ENCODE measurements around the gene FUOM. TPM values are rescaled to one million over a fixed set of nuclear protein-coding genes. Genes with fewer than 3 reads are reported as not detected.
A peak's percentile ranks its signal among the peaks of the same experiment; 100 is the strongest.

The FUOM gene
- total and polyA plus RNA-seq, 10 of the 15 experiments (the other 5 are each of a cell fraction or from before 2014, with no cell fraction given) = 1.8 to 41.7 (median 25.6) TPM

DNA sequence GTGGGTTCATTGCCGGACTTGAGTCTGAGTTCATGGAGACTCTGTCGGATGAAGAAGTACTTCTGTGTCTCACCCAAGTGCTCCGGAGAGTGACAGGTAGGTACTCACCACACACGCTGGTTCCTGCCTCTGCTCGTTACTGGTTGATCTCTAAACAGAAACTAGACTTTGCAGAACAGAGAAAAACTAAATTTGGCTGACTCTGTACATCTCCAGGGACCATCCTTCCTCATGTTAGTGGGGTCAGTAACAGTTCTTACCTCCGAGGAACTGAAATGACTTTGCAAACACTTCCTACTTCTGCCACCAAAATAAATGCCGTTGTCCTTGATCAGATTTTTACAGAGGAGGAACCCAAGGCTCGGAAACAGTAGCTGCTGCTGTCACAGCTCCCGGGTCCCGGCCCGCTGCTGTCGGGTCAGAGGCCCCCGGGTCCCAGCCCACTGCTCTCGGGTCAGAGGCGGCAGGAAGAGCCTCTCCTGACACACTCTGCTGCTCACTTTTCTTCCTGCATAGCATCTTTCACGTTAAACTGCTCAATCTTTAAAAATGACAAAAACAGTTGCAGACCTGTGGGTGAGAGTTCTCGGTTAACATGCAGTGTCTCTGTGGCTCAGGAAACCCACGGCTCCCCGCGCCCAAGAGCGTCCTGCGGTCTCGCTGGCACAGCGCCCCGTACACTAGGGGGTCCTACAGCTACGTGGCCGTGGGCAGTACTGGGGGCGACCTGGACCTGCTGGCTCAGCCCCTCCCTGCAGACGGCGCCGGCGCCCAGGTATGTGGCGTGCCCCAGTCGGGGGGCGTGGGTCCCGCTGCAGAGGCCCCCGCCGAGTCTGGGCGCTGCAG, 31.4 kb upstream of the FUOM start (continued):
- TF ChIP-seq TAF1 (IDR thresholded peaks at IDR 0.05; ENCODE audit: borderline replicate concordance, low read depth, low read length) = peak; percentile 83
- TF ChIP-seq PAX5 (IDR thresholded peaks at IDR 0.05; ENCODE audit: borderline replicate concordance, low read depth, low read length) = peak; percentile 91
- no peak for TF ChIP-seq HDGF (IDR thresholded peaks at IDR 0.05)
- TF ChIP-seq, protein P1, sequence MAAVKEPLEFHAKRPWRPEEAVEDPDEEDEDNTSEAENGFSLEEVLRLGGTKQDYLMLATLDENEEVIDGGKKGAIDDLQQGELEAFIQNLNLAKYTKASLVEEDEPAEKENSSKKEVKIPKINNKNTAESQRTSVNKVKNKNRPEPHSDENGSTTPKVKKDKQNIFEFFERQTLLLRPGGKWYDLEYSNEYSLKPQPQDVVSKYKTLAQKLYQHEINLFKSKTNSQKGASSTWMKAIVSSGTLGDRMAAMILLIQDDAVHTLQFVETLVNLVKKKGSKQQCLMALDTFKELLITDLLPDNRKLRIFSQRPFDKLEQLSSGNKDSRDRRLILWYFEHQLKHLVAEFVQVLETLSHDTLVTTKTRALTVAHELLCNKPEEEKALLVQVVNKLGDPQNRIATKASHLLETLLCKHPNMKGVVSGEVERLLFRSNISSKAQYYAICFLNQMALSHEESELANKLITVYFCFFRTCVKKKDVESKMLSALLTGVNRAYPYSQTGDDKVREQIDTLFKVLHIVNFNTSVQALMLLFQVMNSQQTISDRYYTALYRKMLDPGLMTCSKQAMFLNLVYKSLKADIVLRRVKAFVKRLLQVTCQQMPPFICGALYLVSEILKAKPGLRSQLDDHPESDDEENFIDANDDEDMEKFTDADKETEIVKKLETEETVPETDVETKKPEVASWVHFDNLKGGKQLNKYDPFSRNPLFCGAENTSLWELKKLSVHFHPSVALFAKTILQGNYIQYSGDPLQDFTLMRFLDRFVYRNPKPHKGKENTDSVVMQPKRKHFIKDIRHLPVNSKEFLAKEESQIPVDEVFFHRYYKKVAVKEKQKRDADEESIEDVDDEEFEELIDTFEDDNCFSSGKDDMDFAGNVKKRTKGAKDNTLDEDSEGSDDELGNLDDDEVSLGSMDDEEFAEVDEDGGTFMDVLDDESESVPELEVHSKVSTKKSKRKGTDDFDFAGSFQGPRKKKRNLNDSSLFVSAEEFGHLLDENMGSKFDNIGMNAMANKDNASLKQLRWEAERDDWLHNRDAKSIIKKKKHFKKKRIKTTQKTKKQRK (IDR thresholded peaks at IDR 0.05; ENCODE audit: low read depth, low read length) = no peak
- peak; percentile 80; the same call in 1 of the 2 replicates for TF ChIP-seq DPF2 (IDR thresholded peaks at IDR 0.05)
- TF ChIP-seq HCFC1 (IDR thresholded peaks at IDR 0.05; ENCODE audit: low read length) = no peak
- TF ChIP-seq HDAC6 (IDR thresholded peaks at IDR 0.05; ENCODE audit: unreplicated experiment) = no peak
- peak in 1 of 2 experiments; percentile 90; a peak in 2 of 4 replicates for TF ChIP-seq ETV6 (conservative IDR thresholded peaks at IDR 0.05 in 1 of 2, IDR thresholded peaks at IDR 0.05 in 1 of 2; ENCODE audit: borderline replicate concordance in 1 of 2, low read depth in 1 of 2)
- TF ChIP-seq, protein P2, sequence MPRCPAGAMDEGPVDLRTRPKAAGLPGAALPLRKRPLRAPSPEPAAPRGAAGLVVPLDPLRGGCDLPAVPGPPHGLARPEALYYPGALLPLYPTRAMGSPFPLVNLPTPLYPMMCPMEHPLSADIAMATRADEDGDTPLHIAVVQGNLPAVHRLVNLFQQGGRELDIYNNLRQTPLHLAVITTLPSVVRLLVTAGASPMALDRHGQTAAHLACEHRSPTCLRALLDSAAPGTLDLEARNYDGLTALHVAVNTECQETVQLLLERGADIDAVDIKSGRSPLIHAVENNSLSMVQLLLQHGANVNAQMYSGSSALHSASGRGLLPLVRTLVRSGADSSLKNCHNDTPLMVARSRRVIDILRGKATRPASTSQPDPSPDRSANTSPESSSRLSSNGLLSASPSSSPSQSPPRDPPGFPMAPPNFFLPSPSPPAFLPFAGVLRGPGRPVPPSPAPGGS (IDR thresholded peaks at IDR 0.05; ENCODE audit: borderline replicate concordance, insufficient read depth, low read depth, low read length, poor library complexity, severe bottlenecking) = peak; percentile 26
- TF ChIP-seq, protein P3, sequence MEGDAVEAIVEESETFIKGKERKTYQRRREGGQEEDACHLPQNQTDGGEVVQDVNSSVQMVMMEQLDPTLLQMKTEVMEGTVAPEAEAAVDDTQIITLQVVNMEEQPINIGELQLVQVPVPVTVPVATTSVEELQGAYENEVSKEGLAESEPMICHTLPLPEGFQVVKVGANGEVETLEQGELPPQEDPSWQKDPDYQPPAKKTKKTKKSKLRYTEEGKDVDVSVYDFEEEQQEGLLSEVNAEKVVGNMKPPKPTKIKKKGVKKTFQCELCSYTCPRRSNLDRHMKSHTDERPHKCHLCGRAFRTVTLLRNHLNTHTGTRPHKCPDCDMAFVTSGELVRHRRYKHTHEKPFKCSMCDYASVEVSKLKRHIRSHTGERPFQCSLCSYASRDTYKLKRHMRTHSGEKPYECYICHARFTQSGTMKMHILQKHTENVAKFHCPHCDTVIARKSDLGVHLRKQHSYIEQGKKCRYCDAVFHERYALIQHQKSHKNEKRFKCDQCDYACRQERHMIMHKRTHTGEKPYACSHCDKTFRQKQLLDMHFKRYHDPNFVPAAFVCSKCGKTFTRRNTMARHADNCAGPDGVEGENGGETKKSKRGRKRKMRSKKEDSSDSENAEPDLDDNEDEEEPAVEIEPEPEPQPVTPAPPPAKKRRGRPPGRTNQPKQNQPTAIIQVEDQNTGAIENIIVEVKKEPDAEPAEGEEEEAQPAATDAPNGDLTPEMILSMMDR (IDR thresholded peaks at IDR 0.05 in 2 of 3, conservative IDR thresholded peaks at IDR 0.05 in 1 of 3; ENCODE audit: control insufficient read depth in 2 of 3, extremely low read depth in 1 of 3, insufficient read depth in 1 of 3, low read depth in 3 of 3, low read length in 3 of 3) = no peak
- TF ChIP-seq, protein P4, sequence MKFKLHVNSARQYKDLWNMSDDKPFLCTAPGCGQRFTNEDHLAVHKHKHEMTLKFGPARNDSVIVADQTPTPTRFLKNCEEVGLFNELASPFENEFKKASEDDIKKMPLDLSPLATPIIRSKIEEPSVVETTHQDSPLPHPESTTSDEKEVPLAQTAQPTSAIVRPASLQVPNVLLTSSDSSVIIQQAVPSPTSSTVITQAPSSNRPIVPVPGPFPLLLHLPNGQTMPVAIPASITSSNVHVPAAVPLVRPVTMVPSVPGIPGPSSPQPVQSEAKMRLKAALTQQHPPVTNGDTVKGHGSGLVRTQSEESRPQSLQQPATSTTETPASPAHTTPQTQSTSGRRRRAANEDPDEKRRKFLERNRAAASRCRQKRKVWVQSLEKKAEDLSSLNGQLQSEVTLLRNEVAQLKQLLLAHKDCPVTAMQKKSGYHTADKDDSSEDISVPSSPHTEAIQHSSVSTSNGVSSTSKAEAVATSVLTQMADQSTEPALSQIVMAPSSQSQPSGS (IDR thresholded peaks at IDR 0.05; ENCODE audit: low read length) = peak; percentile 91
- TF ChIP-seq NFIC (IDR thresholded peaks at IDR 0.05; ENCODE audit: low read depth, low read length) = peak; percentile 90
- TF ChIP-seq JUNB (IDR thresholded peaks at IDR 0.05) = peak; percentile 86
- TF ChIP-seq CREB1 (IDR thresholded peaks at IDR 0.05; ENCODE audit: low read depth) = peak; percentile 47; the same call in 1 of the 2 replicates
- TF ChIP-seq MTA2 (IDR thresholded peaks at IDR 0.05; ENCODE audit: low read depth) = peak; percentile 92
- TF ChIP-seq, protein P5, sequence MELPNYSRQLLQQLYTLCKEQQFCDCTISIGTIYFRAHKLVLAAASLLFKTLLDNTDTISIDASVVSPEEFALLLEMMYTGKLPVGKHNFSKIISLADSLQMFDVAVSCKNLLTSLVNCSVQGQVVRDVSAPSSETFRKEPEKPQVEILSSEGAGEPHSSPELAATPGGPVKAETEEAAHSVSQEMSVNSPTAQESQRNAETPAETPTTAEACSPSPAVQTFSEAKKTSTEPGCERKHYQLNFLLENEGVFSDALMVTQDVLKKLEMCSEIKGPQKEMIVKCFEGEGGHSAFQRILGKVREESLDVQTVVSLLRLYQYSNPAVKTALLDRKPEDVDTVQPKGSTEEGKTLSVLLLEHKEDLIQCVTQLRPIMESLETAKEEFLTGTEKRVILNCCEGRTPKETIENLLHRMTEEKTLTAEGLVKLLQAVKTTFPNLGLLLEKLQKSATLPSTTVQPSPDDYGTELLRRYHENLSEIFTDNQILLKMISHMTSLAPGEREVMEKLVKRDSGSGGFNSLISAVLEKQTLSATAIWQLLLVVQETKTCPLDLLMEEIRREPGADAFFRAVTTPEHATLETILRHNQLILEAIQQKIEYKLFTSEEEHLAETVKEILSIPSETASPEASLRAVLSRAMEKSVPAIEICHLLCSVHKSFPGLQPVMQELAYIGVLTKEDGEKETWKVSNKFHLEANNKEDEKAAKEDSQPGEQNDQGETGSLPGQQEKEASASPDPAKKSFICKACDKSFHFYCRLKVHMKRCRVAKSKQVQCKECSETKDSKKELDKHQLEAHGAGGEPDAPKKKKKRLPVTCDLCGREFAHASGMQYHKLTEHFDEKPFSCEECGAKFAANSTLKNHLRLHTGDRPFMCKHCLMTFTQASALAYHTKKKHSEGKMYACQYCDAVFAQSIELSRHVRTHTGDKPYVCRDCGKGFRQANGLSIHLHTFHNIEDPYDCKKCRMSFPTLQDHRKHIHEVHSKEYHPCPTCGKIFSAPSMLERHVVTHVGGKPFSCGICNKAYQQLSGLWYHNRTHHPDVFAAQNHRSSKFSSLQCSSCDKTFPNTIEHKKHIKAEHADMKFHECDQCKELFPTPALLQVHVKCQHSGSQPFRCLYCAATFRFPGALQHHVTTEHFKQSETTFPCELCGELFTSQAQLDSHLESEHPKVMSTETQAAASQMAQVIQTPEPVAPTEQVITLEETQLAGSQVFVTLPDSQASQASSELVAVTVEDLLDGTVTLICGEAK (IDR thresholded peaks at IDR 0.05; ENCODE audit: borderline replicate concordance) = no peak
